Measurements from ENCODE around the gene DYNAP.

The DYNAP gene

GRCh38 chr18:54590945-54591344, at the start of gene DYNAP:
Gene DYNAP, plus strand, starts transcription at chr18:54591245. Its CDS starts 38 bp downstream, at chr18:54591283.
- DNase-seq: no peak

GRCh38 chr18:54551590-54551989, 39.5 kb upstream of the DYNAP start:
- DNase-seq: no peak

GRCh38 chr18:54555286-54555685, 35.8 kb upstream of the DYNAP start:
- no peak for DNase-seq

- no peak for DNase-seq
Measured at GRCh38 chr18:54555996-54556395, 35.0 kb upstream of the DYNAP start.

- DNase-seq: no peak
Measured at GRCh38 chr18:54557958-54558357, 33.1 kb upstream of the DYNAP start.

- DNase-seq: no peak
Measured at GRCh38 chr18:54558609-54559585, 32.1 kb upstream of the DYNAP start.

- DNase-seq: no peak
Measured at GRCh38 chr18:54561706-54562267, 29.3 kb upstream of the DYNAP start.

GRCh38 chr18:54580202-54580729, 10.8 kb upstream of the DYNAP start:
- no peak for DNase-seq

- no peak for DNase-seq
Measured at GRCh38 chr18:54584065-54584464, 7.0 kb upstream of the DYNAP start.

GRCh38 chr18:54585743-54586142, 5.3 kb upstream of the DYNAP start:
- DNase-seq: no peak

GRCh38 chr18:54604211-54604610, 13.2 kb downstream of the DYNAP start:
- no peak for DNase-seq

GRCh38 chr18:54606835-54607212, 15.8 kb downstream of the DYNAP start:
- DNase-seq: no peak

- peak; percentile 22 for DNase-seq
Measured at GRCh38 chr18:54607213-54608027, 16.4 kb downstream of the DYNAP start.

- no peak for DNase-seq
Measured at GRCh38 chr18:54608028-54608642, 17.1 kb downstream of the DYNAP start.

GRCh38 chr18:54611816-54612215, 20.8 kb downstream of the DYNAP start:
- no peak for DNase-seq

- DNase-seq: no peak
Measured at GRCh38 chr18:54612237-54612636, 21.2 kb downstream of the DYNAP start.

GRCh38 chr18:54613174-54613573, 22.1 kb downstream of the DYNAP start:
- DNase-seq: no peak

- DNase-seq: no peak
Measured at GRCh38 chr18:54616220-54616848, 25.3 kb downstream of the DYNAP start.

GRCh38 chr18:54622084-54622483, 31.0 kb downstream of the DYNAP start:
- no peak for DNase-seq

GRCh38 chr18:54626779-54627178, 35.7 kb downstream of the DYNAP start:
- DNase-seq: no peak

GRCh38 chr18:54630963-54631362, 39.9 kb downstream of the DYNAP start:
- no peak for DNase-seq

GRCh38 chr18:54636217-54636616, 45.2 kb downstream of the DYNAP start:
- DNase-seq: no peak
